Sigmoid colon (tissue), 7 donors: ENCODE results near the gene STUB1. TPM values are rescaled to one million over a fixed set of nuclear protein-coding genes. Genes with fewer than 3 reads are reported as not detected.

Experiments used
- DNase-seq: peaks from one replicate; pipeline ENCODE4 v3.0.0-alpha.2; 2019
- H3K27ac ChIP-seq, 4 donors: fragments of 200-600 bp; sonication (generic); one replicate each; pipeline ENCODE4 v1.5.1; 2016 to 2019; ENCODE audit warnings: mild to moderate bottlenecking in 1 of 4
- H3K27me3 ChIP-seq, 3 donors: fragments of 200-600 bp; sonication (generic); one replicate each; pipeline ENCODE4 v1.5.1; 2019; ENCODE audit warnings: mild to moderate bottlenecking in 1 of 3
- H3K36me3 ChIP-seq, 4 donors: fragments of 200-600 bp; sonication (generic); one replicate each; pipeline ENCODE4 v1.5.1; 2016 to 2019
- H3K4me1 ChIP-seq, 4 donors: fragments of 200-600 bp; sonication (generic); one replicate each; pipeline ENCODE4 v1.5.1; 2017 to 2019
- H3K4me3 ChIP-seq, 4 donors: fragments of 200-600 bp; sonication (generic); one replicate each; pipeline ENCODE4 v1.5.1; 2017 to 2019; ENCODE audit warnings: mild to moderate bottlenecking in 2 of 4, moderate library complexity in 1 of 4
- H3K9me3 ChIP-seq, 4 donors: fragments of 200-600 bp in 3 of 4; sonication (generic) in 3 of 4; one replicate each; pipeline versions ENCODE4 v1.5.1 to v1.6.1; 2013 to 2019
- CTCF ChIP-seq, 4 experiments: fragments of 450-650 bp in 3 of 4; fragments of 200-600 bp in 1 of 4; IDR thresholded peaks; one replicate each; pipeline ENCODE4 v1.5.1; 2016 to 2019; ENCODE audit warnings: antibody characterized with exemption in 4 of 4, mild to moderate bottlenecking in 3 of 4, moderate library complexity in 2 of 4
- EP300 ChIP-seq, 4 donors: sonication (generic); formaldehyde crosslinking; IDR thresholded peaks; one replicate each; pipeline ENCODE4 v1.6.1; 2017; ENCODE audit warnings: antibody characterized with exemption in 4 of 4
- POLR2A ChIP-seq, 2 donors: fragments of 450-650 bp; IDR thresholded peaks; one replicate each; pipeline ENCODE4 v1.6.1; 2016; ENCODE audit warnings: antibody characterized with exemption in 2 of 2, mild to moderate bottlenecking in 2 of 2, moderate library complexity in 2 of 2
- POLR2AphosphoS5 ChIP-seq, 4 donors: sonication (generic); formaldehyde crosslinking; IDR thresholded peaks; one replicate each; pipeline ENCODE4 v1.6.1; 2017; ENCODE audit warnings: antibody characterized with exemption in 4 of 4
- WGBS, 2 donors: extraction: QIAGEN DNeasy Blood & Tissue Kit; methylation state at CpG; one replicate each; pipeline ENCODE4 v1.1.7; 2013; 5-methylcytosine and 5-hydroxymethylcytosine counted together
- intact Hi-C: fragments of 100-400 bp; cut with DNase I; formaldehyde crosslinking; loops from one replicate; pipeline ENCODE4 v1.15.1; 2023
- polyA plus RNA-seq, 3 donors: library from polyadenylated mRNA; stranded (reverse); fragments of 200-250 nt; gene quantifications; one replicate each; pipeline ENCODE4 v1.2.3, GENCODE V29; 2013
- total RNA-seq, 4 donors: library from RNA; depleted of rRNA; stranded (reverse); fragments of >200 nt; gene quantifications; one replicate each; pipeline ENCODE4 v1.1.0, GENCODE V29; 2016
- donor health status: healthy with polysubstance abuse.
- donor health status: Bipolar disorder and iron deficiency.
- donor health status: healthy.

Gene STUB1
- total and polyA plus RNA-seq, 7 donors, result 104 to 183 (median 136) TPM

GRCh38 chr16:706189-707061 is 26.2 kb downstream of the STUB1 start:
- no peak for DNase-seq
- peaks cover 0 to 20% (median 9%) of the 10 kb centered on the region in 4 donors for H3K4me1 ChIP-seq
- no peak overlapping the region for H3K4me3 ChIP-seq
- no peaks in the 10 kb centered on the region for H3K9me3 ChIP-seq
- intact Hi-C loops, result no loop called here
- no peaks in the 10 kb centered on the region for H3K36me3 ChIP-seq
- 4 to 6% methylated on average over 49 of the region's 49 CpGs for WGBS, 2 donors
- H3K27ac ChIP-seq, result no peak overlapping the region
- TF ChIP-seq POLR2AphosphoS5 (IDR thresholded peaks at IDR 0.05) (no peak), EP300 (IDR thresholded peaks at IDR 0.05) (no peak)
- H3K27me3 ChIP-seq, result peaks cover 66 to 98% (median 96%) of the 10 kb centered on the region in 3 donors

GRCh38 chr16:707062-707538 is 26.9 kb downstream of the STUB1 start:
- WGBS, 2 donors, result 13 to 42% methylated on average over 14 of the region's 14 CpGs
- intact Hi-C loops, result no loop called here
- peaks cover 61 to 95% (median 94%) of the 10 kb centered on the region in 3 donors for H3K27me3 ChIP-seq
- H3K4me1 ChIP-seq, result peaks cover 0 to 24% (median 11%) of the 10 kb centered on the region in 4 donors
- no peak for DNase-seq
- no peaks in the 10 kb centered on the region for H3K36me3 ChIP-seq
- no peaks in the 10 kb centered on the region for H3K9me3 ChIP-seq
- H3K4me3 ChIP-seq, result no peak overlapping the region
- TF ChIP-seq EP300 (IDR thresholded peaks at IDR 0.05) (no peak), CTCF (IDR thresholded peaks at IDR 0.05) (no peak), POLR2A (IDR thresholded peaks at IDR 0.05) (no peak), POLR2AphosphoS5 (IDR thresholded peaks at IDR 0.05) (no peak)
- H3K27ac ChIP-seq, result no peak overlapping the region

GRCh38 chr16:708019-708418 is 27.8 kb downstream of the STUB1 start:
- Histone ChIP-seq H3K4me3 (no peak overlapping the region), H3K27me3 (peaks cover 54 to 85% (median 85%) of the 10 kb centered on the region in 3 donors), H3K36me3 (no peaks in the 10 kb centered on the region), H3K9me3 (no peaks in the 10 kb centered on the region), H3K27ac (no peak overlapping the region), H3K4me1 (peaks cover 0 to 24% (median 12%) of the 10 kb centered on the region in 4 donors)
- DNase-seq, result no peak
- 31 to 53% methylated on average over 3 of the region's 3 CpGs for WGBS, 2 donors
- intact Hi-C loops, result no loop called here
- no peak for TF ChIP-seq POLR2A (IDR thresholded peaks at IDR 0.05)
- no peak for TF ChIP-seq EP300 (IDR thresholded peaks at IDR 0.05)
- no peak for TF ChIP-seq CTCF (IDR thresholded peaks at IDR 0.05)
- TF ChIP-seq POLR2AphosphoS5 (IDR thresholded peaks at IDR 0.05), result no peak

DNA sequence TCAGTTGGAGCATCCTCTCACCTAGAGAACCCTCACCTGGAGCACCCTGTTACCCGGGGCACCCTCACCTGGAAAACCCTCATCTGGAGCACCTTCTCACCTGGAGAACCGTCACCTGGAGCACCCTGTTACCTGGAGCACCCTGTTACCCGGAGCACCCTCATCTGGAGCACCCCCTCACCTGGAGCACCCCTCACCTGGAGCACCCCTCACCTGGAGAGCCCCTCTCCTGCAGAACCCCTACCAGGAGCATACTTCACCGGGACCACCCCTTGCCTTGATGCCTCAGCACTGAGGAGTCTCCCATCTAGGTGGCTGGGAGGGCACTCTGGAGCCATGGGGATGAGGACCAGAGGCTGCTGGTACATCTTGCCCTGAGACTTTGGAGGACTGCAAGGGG is 28.7 kb downstream of the STUB1 start:
- no peak overlapping the region for H3K27ac ChIP-seq

More for the DNA sequence above, 28.7 kb downstream of the STUB1 start:
- H3K27me3 ChIP-seq, result peaks cover 45 to 76% (median 75%) of the 10 kb centered on the region in 3 donors
- peaks cover 0 to 24% (median 12%) of the 10 kb centered on the region in 4 donors for H3K4me1 ChIP-seq
- H3K36me3 ChIP-seq, result no peaks in the 10 kb centered on the region
- TF ChIP-seq CTCF (IDR thresholded peaks at IDR 0.05) (no peak), POLR2AphosphoS5 (IDR thresholded peaks at IDR 0.05) (no peak), EP300 (IDR thresholded peaks at IDR 0.05) (no peak), POLR2A (IDR thresholded peaks at IDR 0.05) (no peak)
- H3K9me3 ChIP-seq, result no peaks in the 10 kb centered on the region
- H3K4me3 ChIP-seq, result no peak overlapping the region
- intact Hi-C loops, result no loop called here
- no peak for DNase-seq
- WGBS, 2 donors, result 64 to 83% methylated on average over 4 of the region's 4 CpGs
